Activated T-cell treated with anti-CD3 and anti-CD28 coated beads, Interleukin-2, amount 50 U/mL, for 4 hours (primary cell): ENCODE measurements around the gene REC114. TPM values are rescaled to one million over a fixed set of nuclear protein-coding genes. Genes with fewer than 3 reads are reported as not detected.
"Not testable (repeated sequence)": the region's sequence is repeated elsewhere in the genome, so short reads cannot be mapped to it uniquely, and the experiment has no call there.

Experiments
- ATAC-seq, 2 donors: fragments of 200-7000 bp; cut with Tn5 transposase; one replicate each; pipeline ENCODE4 v1.10.0; 2021
- DNase-seq: peaks from one replicate; pipeline ENCODE4 v3.0.0-alpha.2; 2020
- H3K27me3 Mint-ChIP-seq: one replicate; pipeline ENCODE4 v1.8.0; 2021; ENCODE audit warnings: low read depth, mixed read lengths
- H3K36me3 Mint-ChIP-seq: one replicate; pipeline ENCODE4 v1.8.0; 2022; ENCODE audit warnings: mixed read lengths; ENCODE audit not compliant: insufficient read depth
- H3K4me1 Mint-ChIP-seq: one replicate; pipeline ENCODE4 v1.8.0; 2021; ENCODE audit warnings: low read depth, mixed read lengths
- H3K4me3 Mint-ChIP-seq: one replicate; pipeline ENCODE4 v1.8.0; 2021; ENCODE audit warnings: mild to moderate bottlenecking, moderate library complexity, mixed read lengths
- H3K9me3 Mint-ChIP-seq: one replicate; pipeline ENCODE4 v1.8.0; 2021; ENCODE audit warnings: mixed read lengths
- total RNA-seq, 3 donors: library from RNA; stranded (reverse); gene quantifications; one replicate each; pipeline ENCODE4 v1.2.1, GENCODE V29; 2021

REC114 gene
- not detected for total RNA-seq

GRCh38 chr15:73442968-73443367 lies at the start of gene REC114:
Gene REC114 (plus strand): TSS chr15:73443164. CDS start chr15:73443186, 22 bp downstream.
- Mint-ChIP-seq H3K9me3 (peaks cover 5% of the 10 kb centered on the region), H3K27me3 (peaks cover 16% of the 10 kb centered on the region), H3K36me3 (peaks cover 3% of the 10 kb centered on the region), H3K4me3 (no peak within 1 kb of the TSS), H3K4me1 (peaks cover 9% of the 10 kb centered on the region)
- ATAC-seq = no peak
- DNase-seq = no peak

GRCh38 chr15:73393336-73393735 lies 49.6 kb upstream of the REC114 start:
- Mint-ChIP-seq H3K4me3 (no peak overlapping the region), H3K36me3 (no peaks in the 10 kb centered on the region), H3K27me3 (peaks cover 17% of the 10 kb centered on the region), H3K4me1 (no peaks in the 10 kb centered on the region), H3K9me3 (no peaks in the 10 kb centered on the region)
- DNase-seq = no peak
- ATAC-seq = no peak

GRCh38 chr15:73394782-73395181 lies 48.2 kb upstream of the REC114 start:
- Mint-ChIP-seq H3K4me1 (no peaks in the 10 kb centered on the region), H3K27me3 (peaks cover 17% of the 10 kb centered on the region), H3K9me3 (no peaks in the 10 kb centered on the region), H3K4me3 (no peak overlapping the region), H3K36me3 (no peaks in the 10 kb centered on the region)
- no peak for DNase-seq
- no peak for ATAC-seq

GRCh38 chr15:73395671-73396070 lies 47.3 kb upstream of the REC114 start:
- Mint-ChIP-seq H3K27me3 (peaks cover 16% of the 10 kb centered on the region), H3K4me1 (no peaks in the 10 kb centered on the region), H3K36me3 (no peaks in the 10 kb centered on the region), H3K4me3 (no peak overlapping the region), H3K9me3 (no peaks in the 10 kb centered on the region)
- DNase-seq (no peak), ATAC-seq (no peak)

GRCh38 chr15:73397461-73397860 lies 45.5 kb upstream of the REC114 start:
- Mint-ChIP-seq H3K27me3 (peaks cover 13% of the 10 kb centered on the region), H3K9me3 (no peaks in the 10 kb centered on the region), H3K36me3 (no peaks in the 10 kb centered on the region), H3K4me3 (no peak overlapping the region), H3K4me1 (no peaks in the 10 kb centered on the region)
- DNase-seq (no peak), ATAC-seq (no peak)

- no peaks in the 10 kb centered on the region for H3K36me3 Mint-ChIP-seq
- no peaks in the 10 kb centered on the region for H3K9me3 Mint-ChIP-seq
- H3K27me3 Mint-ChIP-seq = peaks cover 11% of the 10 kb centered on the region
- ATAC-seq = no peak
- no peaks in the 10 kb centered on the region for H3K4me1 Mint-ChIP-seq
- no peak overlapping the region for H3K4me3 Mint-ChIP-seq
- DNase-seq = no peak
These were observed 44.1 kb upstream of the REC114 start for GRCh38 chr15:73398861-73399260.

- H3K27me3 Mint-ChIP-seq = peaks cover 14% of the 10 kb centered on the region
- ATAC-seq, DNase-seq, H3K4me3 Mint-ChIP-seq, H3K9me3 Mint-ChIP-seq, H3K4me1 Mint-ChIP-seq, H3K36me3 Mint-ChIP-seq: not testable (repeated sequence)
These were observed 42.7 kb upstream of the REC114 start for GRCh38 chr15:73400222-73400621.

- ATAC-seq (no peak), DNase-seq (no peak)
- H3K36me3 Mint-ChIP-seq = no peaks in the 10 kb centered on the region
- H3K4me1 Mint-ChIP-seq = no peaks in the 10 kb centered on the region
- no peaks in the 10 kb centered on the region for H3K9me3 Mint-ChIP-seq
- H3K4me3 Mint-ChIP-seq = no peak overlapping the region
- peaks cover 12% of the 10 kb centered on the region for H3K27me3 Mint-ChIP-seq
These were observed 39.8 kb upstream of the REC114 start for GRCh38 chr15:73403171-73403570.

GRCh38 chr15:73414876-73415275 lies 28.1 kb upstream of the REC114 start:
- no peak for ATAC-seq
- peaks cover 9% of the 10 kb centered on the region for H3K27me3 Mint-ChIP-seq
- H3K36me3 Mint-ChIP-seq = no peaks in the 10 kb centered on the region
- no peaks in the 10 kb centered on the region for H3K4me1 Mint-ChIP-seq
- H3K9me3 Mint-ChIP-seq = no peaks in the 10 kb centered on the region
- H3K4me3 Mint-ChIP-seq = no peak overlapping the region
- no peak for DNase-seq

- Mint-ChIP-seq H3K4me1 (peaks cover 5% of the 10 kb centered on the region), H3K4me3 (no peak overlapping the region), H3K27me3 (peaks cover 8% of the 10 kb centered on the region), H3K36me3 (no peaks in the 10 kb centered on the region), H3K9me3 (no peaks in the 10 kb centered on the region)
- DNase-seq (no peak), ATAC-seq (no peak)
These were observed 18.5 kb upstream of the REC114 start for GRCh38 chr15:73424506-73424905.

- H3K4me1 Mint-ChIP-seq = peaks cover 5% of the 10 kb centered on the region
- H3K36me3 Mint-ChIP-seq = no peaks in the 10 kb centered on the region
- H3K27me3 Mint-ChIP-seq = peaks cover 11% of the 10 kb centered on the region
- no peaks in the 10 kb centered on the region for H3K9me3 Mint-ChIP-seq
- ATAC-seq (no peak), DNase-seq (no peak)
- no peak overlapping the region for H3K4me3 Mint-ChIP-seq
These were observed 17.5 kb upstream of the REC114 start for GRCh38 chr15:73425510-73425909.

GRCh38 chr15:73426323-73426994 lies 16.5 kb upstream of the REC114 start:
- DNase-seq (no peak), ATAC-seq (no peak)
- H3K4me1 Mint-ChIP-seq = peaks cover 5% of the 10 kb centered on the region
- peaks cover 11% of the 10 kb centered on the region for H3K27me3 Mint-ChIP-seq
- no peak overlapping the region for H3K4me3 Mint-ChIP-seq
- H3K36me3 Mint-ChIP-seq = no peaks in the 10 kb centered on the region
- H3K9me3 Mint-ChIP-seq = no peaks in the 10 kb centered on the region

- H3K27me3 Mint-ChIP-seq = peaks cover 14% of the 10 kb centered on the region
- H3K9me3 Mint-ChIP-seq, H3K36me3 Mint-ChIP-seq, ATAC-seq, DNase-seq, H3K4me1 Mint-ChIP-seq, H3K4me3 Mint-ChIP-seq: not testable (repeated sequence)
These were observed 11.6 kb upstream of the REC114 start for GRCh38 chr15:73431329-73431728.

GRCh38 chr15:73433873-73434272 lies 9.1 kb upstream of the REC114 start:
- Mint-ChIP-seq H3K4me3 (no peak overlapping the region), H3K9me3 (no peaks in the 10 kb centered on the region), H3K27me3 (peaks cover 22% of the 10 kb centered on the region), H3K4me1 (no peaks in the 10 kb centered on the region), H3K36me3 (no peaks in the 10 kb centered on the region)
- ATAC-seq (no peak), DNase-seq (no peak)

- Mint-ChIP-seq H3K4me3 (no peak overlapping the region), H3K36me3 (no peaks in the 10 kb centered on the region), H3K4me1 (no peaks in the 10 kb centered on the region), H3K9me3 (no peaks in the 10 kb centered on the region), H3K27me3 (peaks cover 22% of the 10 kb centered on the region)
- ATAC-seq = no peak
- no peak for DNase-seq
These were observed 6.4 kb upstream of the REC114 start for GRCh38 chr15:73436613-73437012.
